WTC11 (cell line): ENCODE measurements around the gene SPACA1. TPM values are rescaled to one million over a fixed set of nuclear protein-coding genes. Genes with fewer than 3 reads are reported as not detected.

Source experiments
- ATAC-seq: fragments of 200-7000 bp; cut with Tn5 transposase; 2 replicates; pipeline ENCODE4 v1.10.0; 2021; ENCODE audit warnings: mild to moderate bottlenecking, moderate library complexity
- CTCF ChIA-PET: fragments of 300-600 bp; sonication (Branson Sonifier 250); formaldehyde crosslinking; loops from one replicate; lab custom pipeline; 2021; ENCODE audit warnings: antibody characterized with exemption; lab: Charles Lee
- POLR2A ChIA-PET: fragments of 350-600 bp; sonication (Branson Sonifier 250); formaldehyde crosslinking; loops from one replicate; lab custom pipeline; 2021; ENCODE audit warnings: antibody characterized with exemption; lab: Charles Lee
- DNase-seq: peaks from one replicate; pipeline ENCODE4 v3.0.0; 2021; ENCODE audit warnings: low spot score
- H3K27ac Mint-ChIP-seq: 2 replicates; pipeline ENCODE4 v1.8.0; 2021; ENCODE audit warnings: mixed read lengths
- H3K27me3 Mint-ChIP-seq: 2 replicates; pipeline ENCODE4 v1.8.0; 2021; ENCODE audit warnings: low read depth, mild to moderate bottlenecking, moderate library complexity, mixed read lengths
- H3K36me3 Mint-ChIP-seq: 2 replicates; pipeline ENCODE4 v1.8.0; 2021; ENCODE audit warnings: mixed read lengths
- H3K4me1 Mint-ChIP-seq: 2 replicates; pipeline ENCODE4 v1.8.0; 2022; ENCODE audit warnings: mixed read lengths
- H3K4me3 Mint-ChIP-seq: 2 replicates; pipeline ENCODE4 v1.8.0; 2021; ENCODE audit warnings: mild to moderate bottlenecking, moderate library complexity, mixed read lengths
- H3K9me3 Mint-ChIP-seq: 2 replicates; pipeline ENCODE4 v1.8.0; 2021; ENCODE audit warnings: mixed read lengths
- AR ChIP-seq: fragments of 250-450 bp; sonication (Bioruptor Pico); IDR thresholded peaks from 2 replicates; pipeline ENCODE4 v1.9.0; 2021; ENCODE audit warnings: mild to moderate bottlenecking
- ATF2 ChIP-seq: sonication (generic); formaldehyde crosslinking; IDR thresholded peaks from 2 replicates; pipeline ENCODE4 v1.8.1; 2022; ENCODE audit warnings: low read depth, missing genetic modification reagents, borderline replicate concordance
- CREM ChIP-seq: sonication (generic); formaldehyde crosslinking; IDR thresholded peaks from 2 replicates; pipeline ENCODE4 v1.8.1; 2022; ENCODE audit warnings: mild to moderate bottlenecking, missing genetic modification reagents, moderate library complexity
- E2F1 ChIP-seq: sonication (generic); formaldehyde crosslinking; IDR thresholded peaks from 2 replicates; pipeline ENCODE4 v1.8.0; 2022; ENCODE audit warnings: mild to moderate bottlenecking, missing genetic modification reagents
- ELF4 ChIP-seq: sonication (generic); formaldehyde crosslinking; IDR thresholded peaks from 2 replicates; pipeline ENCODE4 v1.8.1; 2022; ENCODE audit warnings: low read depth, mild to moderate bottlenecking, moderate library complexity, missing genetic modification reagents
- FOXJ3 ChIP-seq: sonication (generic); formaldehyde crosslinking; IDR thresholded peaks from 2 replicates; pipeline ENCODE4 v1.9.0; 2021; ENCODE audit warnings: missing genetic modification reagents, mild to moderate bottlenecking, borderline replicate concordance
- FOXP1 ChIP-seq: sonication (generic); formaldehyde crosslinking; IDR thresholded peaks from 2 replicates; pipeline ENCODE4 v1.8.0; 2022; ENCODE audit warnings: missing genetic modification reagents, mild to moderate bottlenecking, moderate library complexity, borderline replicate concordance
- GABPB1 ChIP-seq: sonication (generic); formaldehyde crosslinking; IDR thresholded peaks from 2 replicates; pipeline ENCODE4 v1.8.1; 2023; ENCODE audit warnings: mild to moderate bottlenecking, missing genetic modification reagents
- HMGA2 ChIP-seq: fragments of 250-450 bp; sonication (Bioruptor Pico); IDR thresholded peaks from 2 replicates; pipeline ENCODE4 v1.4.0; 2021; ENCODE audit warnings: mild to moderate bottlenecking, moderate library complexity
- JAZF1 ChIP-seq: fragments of 250-450 bp; sonication (Bioruptor Pico); IDR thresholded peaks from 2 replicates; pipeline ENCODE4 v1.9.0; 2021; ENCODE audit warnings: moderate library complexity, mild to moderate bottlenecking, inconsistent platforms
- NFE2L1 ChIP-seq: sonication (generic); formaldehyde crosslinking; IDR thresholded peaks from 2 replicates; pipeline ENCODE4 v1.8.1; 2023; ENCODE audit warnings: missing genetic modification reagents
- NR1H2 ChIP-seq: sonication (generic); formaldehyde crosslinking; IDR thresholded peaks from 2 replicates; pipeline ENCODE4 v1.9.0; 2021; ENCODE audit warnings: mild to moderate bottlenecking, moderate library complexity, missing genetic modification reagents
- NR3C1 ChIP-seq: sonication (generic); formaldehyde crosslinking; conservative IDR thresholded peaks from 2 replicates; pipeline ENCODE4 v1.8.1; 2023; ENCODE audit warnings: low read depth, mild to moderate bottlenecking, missing genetic modification reagents
- PREB ChIP-seq: sonication (generic); formaldehyde crosslinking; IDR thresholded peaks from 2 replicates; pipeline ENCODE4 v1.8.1; 2022; ENCODE audit warnings: mild to moderate bottlenecking, missing genetic modification reagents, moderate library complexity, borderline replicate concordance
- RELA ChIP-seq: sonication (generic); formaldehyde crosslinking; IDR thresholded peaks from 2 replicates; pipeline ENCODE4 v1.8.1; 2022; ENCODE audit warnings: missing genetic modification reagents, mild to moderate bottlenecking, borderline replicate concordance
- SMAD3 ChIP-seq: sonication (generic); formaldehyde crosslinking; IDR thresholded peaks from 2 replicates; pipeline ENCODE4 v1.8.0; 2022; ENCODE audit warnings: missing genetic modification reagents, mild to moderate bottlenecking, borderline replicate concordance
- SOX15 ChIP-seq: fragments of 250-450 bp; sonication (Bioruptor Pico); IDR thresholded peaks from 2 replicates; pipeline ENCODE4 v1.9.0; 2021; ENCODE audit warnings: mild to moderate bottlenecking
- STAT6 ChIP-seq: sonication (generic); formaldehyde crosslinking; conservative IDR thresholded peaks from 2 replicates; pipeline ENCODE4 v1.8.1; 2023; ENCODE audit warnings: mild to moderate bottlenecking, low read depth, missing genetic modification reagents, moderate library complexity
- TCF7 ChIP-seq: sonication (generic); formaldehyde crosslinking; IDR thresholded peaks from 2 replicates; pipeline ENCODE4 v1.8.0; 2022; ENCODE audit warnings: mild to moderate bottlenecking, low read depth, missing genetic modification reagents, moderate library complexity
- USF1 ChIP-seq: sonication (generic); formaldehyde crosslinking; IDR thresholded peaks from 2 replicates; pipeline ENCODE4 v1.8.0; 2022; ENCODE audit warnings: mild to moderate bottlenecking, missing genetic modification reagents
- ZNF121 ChIP-seq: sonication (generic); formaldehyde crosslinking; IDR thresholded peaks from 2 replicates; pipeline ENCODE4 v1.8.0; 2023; ENCODE audit warnings: missing genetic modification reagents
- ZNF263 ChIP-seq: sonication (generic); formaldehyde crosslinking; IDR thresholded peaks from 2 replicates; pipeline ENCODE4 v1.8.1; 2022; ENCODE audit warnings: low read depth, mild to moderate bottlenecking, moderate library complexity, missing genetic modification reagents
- ZNF396 ChIP-seq: fragments of 250-450 bp; sonication (Bioruptor Pico); IDR thresholded peaks from 2 replicates; pipeline ENCODE4 v1.8.0; 2021; ENCODE audit warnings: mild to moderate bottlenecking, moderate library complexity, borderline replicate concordance
- ZNF416 ChIP-seq: fragments of 250-450 bp; sonication (Bioruptor Pico); IDR thresholded peaks from 2 replicates; pipeline ENCODE4 v1.9.0; 2021; ENCODE audit warnings: mild to moderate bottlenecking, inconsistent platforms
- ZNF512 ChIP-seq: sonication (generic); formaldehyde crosslinking; IDR thresholded peaks from 2 replicates; pipeline ENCODE4 v1.8.1; 2022; ENCODE audit warnings: missing genetic modification reagents, borderline replicate concordance
- total RNA-seq: library from RNA; stranded (reverse); gene quantifications from 3 replicates; pipeline ENCODE4 v1.2.3, GENCODE V29; 2021

Gene SPACA1
- total RNA-seq, 1 experiment from 2014 or later, result not detected

- no peaks in the 10 kb centered on the region for H3K27me3 Mint-ChIP-seq
- POLR2A ChIA-PET, result no interaction called here
- CTCF ChIA-PET, result no interaction called here
- H3K27ac Mint-ChIP-seq, result no peak overlapping the region
- DNase-seq (no peak), ATAC-seq (no peak)
- no peaks in the 10 kb centered on the region for H3K4me1 Mint-ChIP-seq
- no peaks in the 10 kb centered on the region for H3K36me3 Mint-ChIP-seq
- no peak overlapping the region for H3K4me3 Mint-ChIP-seq
- H3K9me3 Mint-ChIP-seq, result no peaks in the 10 kb centered on the region
- no peak for TF ChIP-seq ZNF512 (CRISPR knock-in tag)
- no peak for TF ChIP-seq SOX15 (CRISPR knock-in tag)
- no peak for TF ChIP-seq NFE2L1 (CRISPR knock-in tag)
- no peak for TF ChIP-seq SMAD3 (CRISPR knock-in tag)
- no peak for TF ChIP-seq RELA (CRISPR knock-in tag)
- TF ChIP-seq FOXJ3 (CRISPR knock-in tag), result no peak
- TF ChIP-seq NR1H2 (CRISPR knock-in tag), result no peak
- no peak for TF ChIP-seq CREM (CRISPR knock-in tag)
- TF ChIP-seq ELF4 (CRISPR knock-in tag), result no peak
- TF ChIP-seq FOXP1, result no peak
- no peak for TF ChIP-seq STAT6
- TF ChIP-seq NR3C1 (CRISPR knock-in tag), result no peak
- TF ChIP-seq PREB (CRISPR knock-in tag), result no peak
- no peak for TF ChIP-seq JAZF1 (CRISPR knock-in tag)
- TF ChIP-seq GABPB1 (CRISPR knock-in tag), result no peak
- TF ChIP-seq, all 79 proteins: peak for 0
These were observed 27.2 kb upstream of the SPACA1 start for GRCh38 chr6:88020439-88020838.

- CTCF ChIA-PET, result no interaction called here
- TF ChIP-seq TCF7 (CRISPR knock-in tag) (no peak), ZNF416 (CRISPR knock-in tag) (no peak), ATF2 (CRISPR knock-in tag) (no peak), AR (CRISPR knock-in tag) (no peak), FOXJ3 (CRISPR knock-in tag) (no peak), RELA (CRISPR knock-in tag) (no peak), ZNF121 (CRISPR knock-in tag) (no peak), NR3C1 (CRISPR knock-in tag) (no peak), ZNF263 (CRISPR knock-in tag) (no peak), HMGA2 (CRISPR knock-in tag) (no peak), E2F1 (CRISPR knock-in tag) (no peak), ZNF396 (no peak), USF1 (no peak)
- DNase-seq (no peak), ATAC-seq (no peak)
- Mint-ChIP-seq H3K36me3 (peaks cover 26% of the 10 kb centered on the region), H3K4me3 (no peak overlapping the region), H3K4me1 (no peaks in the 10 kb centered on the region), H3K9me3 (peaks cover 27% of the 10 kb centered on the region), H3K27me3 (no peaks in the 10 kb centered on the region), H3K27ac (no peak overlapping the region)
- POLR2A ChIA-PET, result no interaction called here
These were observed 22.9 kb upstream of the SPACA1 start for GRCh38 chr6:88024696-88025095.
